Kasumi-1 (cell line): ENCODE measurements around the gene MTERF1.
"Not testable (repeated sequence)": the region's sequence is repeated elsewhere in the genome, so short reads cannot be mapped to it uniquely, and the experiment has no call there.

Source experiments
- DNase-seq, 2 experiments: peaks; one replicate each; lab custom pipeline; 2025; lab: John Stamatoyannopoulos, UW

The MTERF1 gene, protein sequence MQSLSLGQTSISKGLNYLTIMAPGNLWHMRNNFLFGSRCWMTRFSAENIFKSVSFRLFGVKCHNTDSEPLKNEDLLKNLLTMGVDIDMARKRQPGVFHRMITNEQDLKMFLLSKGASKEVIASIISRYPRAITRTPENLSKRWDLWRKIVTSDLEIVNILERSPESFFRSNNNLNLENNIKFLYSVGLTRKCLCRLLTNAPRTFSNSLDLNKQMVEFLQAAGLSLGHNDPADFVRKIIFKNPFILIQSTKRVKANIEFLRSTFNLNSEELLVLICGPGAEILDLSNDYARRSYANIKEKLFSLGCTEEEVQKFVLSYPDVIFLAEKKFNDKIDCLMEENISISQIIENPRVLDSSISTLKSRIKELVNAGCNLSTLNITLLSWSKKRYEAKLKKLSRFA

DNA sequence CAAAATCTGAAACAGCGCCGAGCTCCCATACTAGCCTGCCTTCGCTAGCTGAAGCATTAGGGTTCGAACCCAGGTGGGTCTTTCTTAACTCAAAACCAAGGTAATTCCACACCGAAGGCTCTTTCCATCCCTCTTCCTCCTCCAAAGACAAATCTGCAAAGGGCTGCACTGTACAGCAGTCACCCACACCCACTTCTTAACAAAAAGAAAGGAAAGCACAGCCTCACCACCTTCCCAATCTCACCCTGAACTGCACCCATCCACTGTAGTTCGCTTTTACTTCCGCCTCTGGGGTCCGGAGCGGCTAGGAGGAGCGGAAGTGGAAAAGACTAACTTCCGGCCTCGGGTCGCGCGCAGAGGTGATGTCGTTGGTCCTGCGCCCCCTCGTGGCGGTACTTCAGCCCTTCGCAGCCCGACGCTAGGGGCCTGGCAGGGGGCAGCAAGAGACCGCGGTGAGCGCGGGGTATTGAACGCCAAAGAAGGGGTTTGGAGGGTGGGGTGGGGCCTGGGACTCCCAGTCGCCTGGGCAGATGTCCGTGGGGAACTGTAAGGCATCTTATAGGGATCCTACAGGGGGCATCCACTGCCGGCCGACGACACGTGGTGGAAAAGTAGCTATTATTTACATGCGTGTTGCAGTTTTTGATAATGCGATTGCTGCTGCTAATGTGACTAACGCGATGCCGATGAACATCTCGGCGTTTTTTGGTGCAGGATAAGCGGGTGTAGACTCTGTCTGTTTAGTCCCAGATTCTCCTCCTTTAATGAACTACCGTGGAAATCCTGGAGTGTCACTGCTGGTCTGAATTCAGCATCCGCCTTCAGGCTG is at the start of gene MTERF1:
Gene MTERF1 (minus strand): TSS at position 290 of the 829 bp plus-strand sequence. CDS start 619 bp downstream, outside the sequence.
- DNase-seq = peak; percentile 74 to 85

DNA sequence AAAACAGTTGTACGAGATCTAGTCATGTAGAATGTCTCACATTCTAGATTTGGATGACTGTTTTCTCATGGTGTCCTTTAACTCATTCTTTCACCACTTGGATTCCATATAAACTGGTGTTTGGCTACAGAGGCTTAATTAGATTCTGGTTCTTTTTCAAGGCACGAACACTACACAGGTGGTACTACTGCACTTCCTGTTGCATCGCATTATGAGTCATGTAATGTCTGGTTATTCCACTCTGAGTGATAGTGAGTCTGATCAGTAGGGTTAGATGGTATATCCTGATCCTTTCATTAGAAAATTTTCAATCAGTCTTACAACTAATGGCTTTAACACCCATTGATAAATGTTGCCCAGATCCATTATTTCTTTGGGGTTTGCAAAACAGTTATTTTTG is 49.0 kb upstream of the MTERF1 start:
- DNase-seq = no peak

DNA sequence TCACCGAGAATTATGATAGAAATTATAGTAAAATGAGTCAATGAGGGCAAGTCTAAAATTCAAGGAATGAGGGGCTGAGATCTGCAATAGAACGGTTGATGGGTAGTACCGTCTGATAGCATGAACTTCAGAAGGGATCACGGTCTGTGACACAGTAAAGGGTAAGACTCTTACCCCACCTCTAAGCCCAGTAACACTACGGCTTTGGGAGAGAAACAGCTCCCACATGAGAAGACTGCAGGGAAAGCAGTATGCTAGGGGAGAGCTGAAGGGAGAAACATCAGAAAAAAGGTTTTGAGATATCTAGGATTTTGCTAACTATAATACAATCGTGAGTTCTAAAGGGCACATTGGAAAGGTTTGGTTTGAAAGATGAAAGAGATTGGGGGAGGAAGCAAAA is 47.4 kb upstream of the MTERF1 start:
- no peak for DNase-seq

DNA sequence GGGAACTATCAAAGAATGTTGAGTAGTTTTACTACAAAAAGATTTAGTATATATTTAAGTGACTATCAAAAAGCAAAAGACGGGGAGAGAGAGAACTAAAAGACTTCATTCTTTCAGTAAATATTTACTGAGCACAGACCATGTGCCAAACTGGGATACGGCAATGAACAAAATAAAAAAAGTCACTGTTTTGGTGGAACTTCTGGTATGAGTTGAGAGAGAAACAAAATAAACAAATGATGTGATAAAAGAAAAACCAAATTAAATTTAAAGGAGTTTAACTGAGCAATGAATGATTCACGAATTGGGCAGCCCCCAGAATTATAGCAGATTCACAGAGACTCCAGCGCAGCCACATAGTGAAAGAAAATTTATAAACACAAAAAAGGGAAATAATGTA is 42.4 kb upstream of the MTERF1 start:
- no peak for DNase-seq

DNA sequence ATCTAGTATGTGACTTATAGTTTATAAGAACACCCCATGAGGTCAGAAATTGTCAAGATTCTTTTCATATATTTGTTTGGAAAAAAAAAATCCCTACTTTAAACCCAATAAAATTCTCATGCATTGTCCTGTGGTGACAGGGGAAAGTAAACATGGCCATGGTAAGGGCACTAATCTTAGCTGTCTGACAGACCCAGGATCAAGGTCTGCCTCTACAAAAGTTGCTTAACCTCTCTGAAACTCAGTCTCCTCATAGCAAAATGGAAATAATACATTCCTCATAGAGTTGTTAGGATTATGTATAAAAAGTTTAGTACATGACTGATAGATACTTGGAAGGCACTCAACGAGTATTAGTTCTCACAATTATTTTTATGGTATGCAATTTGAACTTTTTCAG is 37.9 kb upstream of the MTERF1 start:
- DNase-seq = no peak

DNA sequence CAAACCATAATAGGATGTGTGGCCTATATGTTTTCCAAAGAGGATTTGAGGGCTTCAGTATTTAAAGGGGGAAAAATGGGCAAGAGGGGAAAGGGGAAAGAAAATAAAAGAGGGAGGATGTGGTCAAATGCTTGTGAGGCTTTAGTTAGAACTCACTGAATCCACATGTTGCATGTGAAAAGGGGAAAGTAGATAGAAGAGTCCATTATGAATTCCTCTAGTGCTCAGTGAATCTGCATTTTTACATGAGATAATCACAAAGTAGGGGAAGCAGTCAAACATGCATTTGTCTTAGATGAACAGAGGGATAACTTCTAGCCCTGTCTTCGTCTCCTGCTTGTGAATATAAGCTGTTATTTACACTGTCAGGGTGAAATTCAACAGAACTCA is 35.5 kb upstream of the MTERF1 start:
- no peak for DNase-seq

DNA sequence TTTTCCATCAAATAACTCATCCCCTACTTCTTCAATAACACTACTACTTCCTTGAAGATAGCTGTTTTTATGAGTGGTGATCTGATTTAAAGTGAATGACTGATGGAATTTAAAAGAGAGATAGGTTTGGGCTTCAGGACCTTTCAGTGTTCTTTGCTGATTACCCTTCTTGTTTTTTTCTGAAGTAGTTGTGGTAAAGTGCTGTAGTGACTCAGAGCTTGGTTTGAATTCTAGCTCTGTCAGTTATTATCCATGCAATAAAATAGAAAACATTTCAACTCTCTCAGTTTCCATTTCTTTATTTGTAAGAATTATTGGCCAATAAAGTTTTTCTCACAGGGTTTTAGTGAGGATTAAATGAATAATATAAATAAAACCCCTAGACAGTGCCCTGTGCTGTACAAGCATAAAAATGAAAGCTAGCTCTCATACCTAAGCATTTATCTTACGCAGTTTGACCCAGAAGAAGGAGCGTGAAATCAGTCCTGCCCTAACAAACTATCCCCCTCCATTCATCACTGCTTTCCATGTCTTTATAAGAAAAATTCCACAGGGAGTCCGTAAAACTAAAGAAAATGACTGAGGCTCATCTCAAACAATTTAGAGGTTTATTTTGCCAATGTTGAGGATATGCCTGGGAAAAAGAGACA is 35.0 kb upstream of the MTERF1 start:
- no peak for DNase-seq

DNA sequence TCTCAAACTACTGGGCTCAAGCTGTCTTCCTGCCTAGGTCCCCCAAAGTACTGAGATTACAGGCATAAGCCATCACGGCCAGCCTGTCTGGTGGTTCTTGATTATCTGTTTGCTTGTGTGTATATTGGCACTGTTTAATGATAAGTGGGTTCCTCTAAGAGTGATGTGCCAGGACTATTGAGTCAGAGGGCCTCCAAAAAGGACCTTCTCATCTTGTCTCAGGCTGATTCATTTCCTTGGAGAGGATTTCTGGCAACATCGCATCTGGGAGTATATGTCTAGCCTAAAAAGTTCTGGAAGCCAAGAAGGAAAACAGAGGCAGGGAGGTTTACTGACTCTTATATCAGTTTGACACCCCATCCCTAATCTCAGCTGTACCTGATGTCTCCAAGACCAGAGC is 33.1 kb upstream of the MTERF1 start:
- no peak for DNase-seq

DNA sequence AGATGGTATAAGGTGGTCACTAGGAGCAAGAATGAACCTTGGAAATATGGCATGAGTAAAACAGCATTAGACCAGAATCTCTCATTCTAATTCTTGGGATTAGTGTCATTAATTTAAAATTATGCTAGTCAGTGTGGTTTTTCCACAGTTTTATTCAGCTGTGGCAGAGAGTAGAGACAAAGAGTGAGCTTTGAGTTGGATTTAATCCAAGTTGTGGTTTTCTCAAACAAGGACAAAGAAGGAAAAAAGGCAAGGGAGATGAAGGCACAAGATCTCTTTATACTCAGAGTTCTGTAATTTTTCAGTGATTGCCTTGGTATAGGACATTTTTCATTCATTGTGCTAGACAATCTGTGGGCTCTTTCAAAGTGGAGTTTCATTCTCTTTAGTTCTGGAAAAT is 32.0 kb upstream of the MTERF1 start:
- no peak for DNase-seq

DNA sequence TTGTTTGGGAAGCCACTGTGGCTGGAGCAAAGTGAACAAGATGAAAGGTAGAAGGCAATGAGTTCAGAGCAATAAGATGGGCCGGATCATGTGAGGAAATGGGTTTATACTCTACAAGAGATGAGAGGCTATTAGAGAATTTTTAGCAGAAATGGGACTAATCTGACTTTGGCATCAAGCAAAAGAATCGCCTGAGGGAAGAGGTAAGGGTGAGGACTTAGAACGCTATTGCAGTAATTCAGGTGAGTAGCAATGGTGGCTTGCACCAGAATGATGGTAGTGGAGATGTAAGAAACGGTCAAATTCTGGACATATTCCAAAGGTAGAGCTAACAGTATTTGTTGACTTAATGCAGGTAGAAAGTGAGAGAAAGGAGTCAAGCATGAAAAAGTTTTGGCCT is 30.6 kb upstream of the MTERF1 start:
- no peak for DNase-seq

DNA sequence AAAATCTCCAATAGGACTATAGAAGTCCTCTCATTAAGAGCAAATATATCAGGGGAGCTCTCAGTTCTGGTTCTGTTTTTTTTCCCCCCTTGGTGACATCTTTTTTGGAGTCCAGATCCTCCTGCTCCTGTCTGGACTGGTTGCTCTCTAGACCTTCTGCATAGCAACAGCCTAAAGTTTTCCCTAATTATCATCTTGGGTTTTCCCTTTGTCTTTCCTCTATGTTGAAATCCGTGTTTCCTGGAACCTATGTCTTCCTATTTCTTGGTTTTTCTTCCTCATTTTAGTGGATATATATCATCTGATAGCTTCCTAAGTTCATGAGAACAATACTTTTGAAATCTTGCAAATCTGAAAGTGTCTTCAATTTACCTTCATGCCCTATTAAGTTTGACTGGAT is 29.7 kb upstream of the MTERF1 start:
- DNase-seq = no peak

DNA sequence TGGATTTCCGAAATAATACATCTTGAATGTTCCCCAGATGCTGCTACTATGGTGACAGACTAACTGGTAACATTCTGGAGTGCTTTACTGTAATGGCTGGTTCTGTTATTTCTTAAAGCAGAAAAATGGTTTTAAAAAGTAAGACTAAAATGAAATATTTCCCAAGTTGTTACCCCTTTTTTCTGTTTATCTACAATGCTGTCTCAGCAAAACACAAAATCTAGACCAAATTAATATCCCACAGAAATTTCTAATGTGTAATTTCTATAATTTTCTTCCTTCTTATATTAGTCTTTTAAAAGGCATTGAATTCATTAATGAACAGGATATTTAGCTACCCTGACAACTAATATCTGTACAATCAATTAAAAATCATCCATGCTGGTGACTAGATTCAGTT is 19.1 kb upstream of the MTERF1 start:
- no peak for DNase-seq

DNA sequence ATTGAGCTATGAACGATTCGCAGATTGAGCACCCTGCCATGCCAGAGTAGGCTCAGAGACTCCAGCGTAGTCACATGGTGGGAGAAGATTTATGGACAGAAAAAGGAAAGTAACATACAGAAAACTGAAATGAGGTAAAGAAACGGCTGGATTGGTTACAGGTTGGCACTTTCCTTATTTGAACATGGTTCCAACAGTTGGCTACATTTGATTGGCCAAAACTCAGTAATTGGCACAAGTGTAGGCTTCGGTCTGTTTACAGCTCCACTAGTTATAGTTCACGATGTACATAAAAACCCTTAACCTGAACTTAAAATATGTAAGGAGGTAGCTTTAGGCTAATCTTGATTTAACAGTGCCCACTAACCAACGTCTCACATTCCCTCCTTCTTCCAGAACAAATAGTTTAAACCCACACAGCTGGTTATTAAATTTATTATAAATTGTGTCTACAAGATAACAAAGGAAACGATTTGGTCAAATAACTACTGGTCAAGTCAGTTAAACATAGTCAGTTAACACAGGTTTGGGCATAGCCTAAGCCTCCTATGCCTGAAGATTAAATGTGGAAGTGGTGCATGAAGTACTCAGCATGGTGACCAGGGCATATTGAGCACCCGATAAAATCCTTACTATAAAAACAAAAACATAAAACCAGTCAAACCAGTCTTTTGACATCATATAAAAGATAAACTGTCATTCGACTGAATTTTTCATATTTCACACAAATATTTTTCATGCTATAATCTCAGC is 17.9 kb upstream of the MTERF1 start:
- DNase-seq = no peak

DNA sequence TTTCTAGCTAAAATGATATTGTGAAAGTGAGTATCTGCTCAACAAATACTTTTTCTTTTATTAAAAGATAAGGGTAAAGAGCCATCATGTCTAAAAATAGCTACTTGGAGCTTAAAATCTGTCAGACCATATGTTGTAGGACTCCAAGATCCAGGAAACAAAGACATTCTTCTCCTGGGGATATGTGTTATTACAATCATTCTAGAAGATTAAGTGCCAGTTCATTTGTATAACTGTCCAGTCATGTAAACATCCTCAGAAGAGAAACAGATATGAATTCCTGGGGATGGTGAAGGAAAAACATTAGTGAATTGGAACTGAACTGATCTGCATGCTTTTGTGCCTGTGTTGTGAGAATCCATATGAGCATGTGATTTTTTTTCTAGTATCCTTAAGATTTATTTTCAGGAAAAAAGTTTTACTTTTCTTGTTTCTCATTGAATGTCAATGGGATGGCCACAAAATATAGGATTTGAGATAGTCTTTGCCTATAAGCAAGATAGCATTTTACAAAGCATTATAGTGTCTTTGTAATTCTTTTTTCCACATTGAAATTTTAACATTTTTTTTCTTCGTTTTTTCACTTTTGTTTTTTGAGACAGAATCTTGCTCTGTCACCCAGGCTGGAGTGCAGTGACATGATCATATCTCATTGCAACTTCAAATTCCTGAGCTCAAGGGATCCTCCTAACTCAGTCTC is 14.4 kb upstream of the MTERF1 start:
- DNase-seq = no peak

DNA sequence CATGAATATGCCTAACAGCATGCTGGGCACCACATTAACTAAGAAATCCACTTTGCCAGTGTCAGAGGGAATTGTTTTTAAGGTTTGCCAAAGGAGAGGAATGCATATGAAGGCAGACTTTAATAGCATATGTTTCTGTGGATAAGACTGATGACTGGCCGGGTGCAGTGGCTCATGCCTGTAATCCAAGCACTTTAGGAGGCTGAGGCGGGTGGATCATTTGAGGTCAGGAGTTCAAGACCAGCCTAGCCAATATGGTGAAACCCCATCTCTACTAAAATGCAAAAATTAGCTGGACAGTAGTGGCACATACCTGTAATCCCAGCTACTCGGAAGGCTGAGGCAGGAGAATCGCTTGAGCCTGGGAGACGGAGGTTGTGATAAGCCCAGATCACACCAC is 13.2 kb upstream of the MTERF1 start:
- not testable (repeated sequence) for DNase-seq

DNA sequence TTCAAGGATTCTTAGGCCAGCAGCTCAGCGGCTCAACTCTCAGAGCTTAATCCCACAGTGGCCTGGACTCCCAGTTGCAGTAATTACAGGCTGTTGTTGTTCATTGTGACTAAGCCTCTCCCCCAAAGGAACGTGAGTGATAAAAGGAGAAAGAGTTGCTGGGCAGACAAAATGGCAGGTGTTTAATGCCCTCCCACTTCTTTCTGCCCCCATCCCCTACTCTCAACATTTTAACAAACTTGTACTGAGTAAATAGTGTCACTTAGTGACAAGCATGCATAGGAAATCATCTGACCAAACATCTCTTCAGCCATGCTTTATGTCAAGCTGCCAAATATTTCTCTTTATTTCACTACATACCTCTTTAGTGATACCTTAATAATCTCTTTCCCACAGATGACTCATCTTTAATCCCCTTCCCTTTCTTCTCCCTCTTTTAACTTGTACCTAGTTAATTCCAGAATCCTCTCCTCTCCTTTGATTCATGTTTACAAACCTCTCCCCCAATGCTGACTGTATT is 12.4 kb upstream of the MTERF1 start:
- no peak for DNase-seq

DNA sequence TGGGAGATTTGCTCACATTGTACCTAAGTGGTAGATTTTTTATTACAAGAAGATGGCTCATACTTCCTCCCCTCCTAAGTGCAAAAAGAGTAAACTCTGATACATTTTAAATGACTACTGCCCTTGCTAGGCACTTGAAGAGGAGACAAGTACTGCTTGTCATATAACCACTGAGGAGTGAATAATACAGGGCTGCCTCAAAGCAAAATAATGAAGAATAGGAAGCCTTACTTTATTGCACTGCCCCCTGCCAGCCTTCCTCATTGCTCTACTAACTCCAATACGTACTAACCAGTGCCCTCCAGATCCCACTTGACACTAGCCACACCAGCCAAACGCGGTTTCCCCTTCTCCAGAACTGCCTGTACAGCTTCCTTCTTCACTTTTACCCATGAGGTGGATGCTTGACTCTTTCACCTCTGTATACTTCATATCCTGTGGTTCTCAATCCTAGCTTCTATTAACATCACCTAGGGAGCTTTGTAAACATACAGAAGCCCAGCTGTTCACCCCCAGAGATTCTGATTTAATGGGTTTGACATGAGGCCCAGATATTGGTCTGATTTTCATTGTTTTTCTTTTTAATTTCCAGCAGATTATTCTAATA is 11.7 kb upstream of the MTERF1 start:
- no peak for DNase-seq

DNA sequence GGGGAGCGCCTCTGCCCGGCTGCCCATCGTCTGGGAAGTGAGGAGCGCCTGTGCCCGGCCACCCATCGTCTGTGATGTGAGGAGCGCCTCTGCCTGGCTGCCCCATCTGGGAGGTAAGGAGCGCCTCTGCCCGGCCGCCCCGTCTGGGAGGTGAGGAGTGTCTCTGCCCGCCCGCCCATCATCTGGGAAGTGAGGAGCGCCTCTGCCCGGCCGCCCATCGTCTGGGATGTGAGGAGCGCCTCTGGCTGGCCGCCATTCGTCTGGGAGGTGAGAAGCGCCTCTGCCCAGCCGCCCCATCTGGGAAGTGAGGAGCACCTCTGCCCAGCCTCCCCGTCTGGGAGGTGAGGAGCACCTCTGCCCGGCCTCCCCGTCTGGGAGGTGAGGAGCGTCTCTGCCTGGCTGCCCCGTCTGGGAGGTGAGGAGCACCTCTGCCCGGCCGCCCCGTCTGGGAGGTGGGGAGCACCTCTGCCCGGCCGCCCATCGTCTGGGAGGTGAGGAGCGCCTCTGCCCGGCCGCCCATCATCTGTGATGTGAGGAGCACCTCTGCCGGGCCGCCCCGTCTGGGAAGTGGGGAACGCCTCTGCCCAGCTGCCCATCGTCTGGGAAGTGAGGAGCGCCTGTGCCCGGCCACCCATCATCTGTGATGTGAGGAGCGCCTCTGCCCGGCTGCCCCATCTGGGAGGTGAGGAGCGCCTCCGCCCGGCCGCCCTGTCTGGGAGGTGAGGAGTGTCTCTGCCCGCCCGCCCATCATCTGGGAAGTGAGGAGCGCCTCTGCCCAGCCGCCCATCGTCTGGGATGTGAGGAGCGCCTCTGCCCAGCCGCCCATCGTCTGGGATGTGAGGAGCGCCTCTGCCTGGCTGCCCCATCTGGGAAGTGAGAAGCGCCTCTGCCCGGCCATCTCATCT is 8.0 kb upstream of the MTERF1 start:
- DNase-seq = not testable (repeated sequence)

DNA sequence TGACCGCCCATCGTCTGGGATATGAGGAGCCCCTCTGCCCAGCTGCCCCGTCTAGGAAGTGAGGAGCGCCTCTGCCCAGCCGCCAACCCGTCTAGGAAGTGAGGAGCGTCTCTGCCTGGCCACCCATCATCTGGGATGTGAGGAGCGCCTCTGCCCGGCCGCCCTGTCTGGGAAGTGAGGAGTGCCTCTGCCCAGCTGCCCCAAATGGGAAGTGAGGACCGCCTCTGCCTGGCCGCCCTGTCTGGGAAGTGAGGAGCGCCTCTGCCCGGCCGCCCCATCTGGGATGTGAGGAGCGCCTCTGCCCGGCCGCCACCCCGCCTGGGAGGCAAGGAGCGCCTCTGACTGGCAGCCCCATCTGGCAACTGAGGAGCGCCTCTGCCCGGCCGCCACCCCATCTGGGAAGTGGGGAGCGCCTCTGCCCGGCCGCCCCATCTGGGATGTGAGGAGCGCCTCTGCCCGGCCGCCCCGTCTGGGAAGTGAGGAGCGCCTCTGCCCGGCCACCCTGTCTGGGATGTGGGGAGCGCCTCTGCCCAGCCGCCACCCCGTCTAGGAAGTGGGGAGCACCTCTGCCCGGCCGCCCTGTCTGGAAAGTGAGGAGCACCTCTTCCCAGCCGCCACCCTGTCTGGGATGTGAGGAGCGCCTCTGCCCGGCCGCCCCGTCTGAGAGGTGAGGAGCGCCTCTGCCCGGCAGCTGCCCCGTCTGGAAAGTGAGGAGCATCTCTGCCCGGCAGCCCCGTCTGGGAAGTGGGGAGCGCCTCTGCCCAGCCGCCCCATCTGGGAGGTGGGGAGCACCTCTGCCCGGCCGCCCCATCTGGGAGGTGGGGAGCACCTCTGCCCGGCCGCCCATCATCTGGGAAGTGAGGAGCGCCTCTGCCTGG is 7.1 kb upstream of the MTERF1 start:
- not testable (repeated sequence) for DNase-seq
